GM23338 (cell line): ENCODE measurements around the gene MYO3B. TPM values are rescaled to one million over a fixed set of nuclear protein-coding genes. Genes with fewer than 3 reads are reported as not detected.

Experiments used
- ATAC-seq: fragments of 200-7000 bp; cut with Tn5 transposase; 3 replicates; pipeline ENCODE4 v1.9.1; 2020
- DNase-seq: peaks from one replicate; pipeline ENCODE4 v3.0.0-alpha.2; 2015; ENCODE audit warnings: low spot score
- H2AFZ ChIP-seq: fragments of 200-600 bp; sonication (generic); 2 replicates; pipeline ENCODE4 v1.8.0; 2016; ENCODE audit warnings: antibody characterized with exemption, mild to moderate bottlenecking, moderate library complexity
- H3F3A ChIP-seq: fragments of 200-600 bp; sonication (generic); replicated peaks from 2 replicates; pipeline ENCODE4 v1.8.0; 2017; ENCODE audit warnings: antibody characterized with exemption, mixed run types, low read depth
- H3K27ac ChIP-seq: fragments of 200-600 bp; sonication (generic); 2 replicates; pipeline ENCODE4 v1.6.1; 2016; ENCODE audit warnings: low read depth
- H3K27me3 ChIP-seq: fragments of 200-600 bp; sonication (generic); 2 replicates; pipeline ENCODE4 v1.8.0; 2016; ENCODE audit warnings: mild to moderate bottlenecking, mixed run types, moderate library complexity; ENCODE audit not compliant: insufficient read depth
- H3K36me3 ChIP-seq: fragments of 200-600 bp; sonication (generic); 2 replicates; pipeline ENCODE4 v1.8.0; 2016; ENCODE audit warnings: mild to moderate bottlenecking; ENCODE audit not compliant: insufficient read depth
- H3K4me1 ChIP-seq: fragments of 200-600 bp; sonication (generic); 2 replicates; pipeline ENCODE4 v1.8.0; 2016; ENCODE audit warnings: mild to moderate bottlenecking, moderate library complexity; ENCODE audit not compliant: insufficient read depth
- H3K4me2 ChIP-seq: fragments of 200-600 bp; sonication (generic); 2 replicates; pipeline ENCODE4 v1.7.1; 2017; ENCODE audit warnings: mixed run types
- H3K4me3 ChIP-seq: fragments of 200-600 bp; sonication (generic); 2 replicates; pipeline ENCODE4 v1.6.1; 2016; ENCODE audit warnings: mixed run types
- H3K79me2 ChIP-seq: fragments of 200-600 bp; sonication (generic); replicated peaks from 2 replicates; pipeline ENCODE4 v1.8.0; 2017; ENCODE audit warnings: mild to moderate bottlenecking; ENCODE audit not compliant: insufficient read depth
- H3K9me2 ChIP-seq: fragments of 200-600 bp; sonication (generic); 2 replicates; pipeline ENCODE4 v1.8.0; 2017; ENCODE audit not compliant: insufficient read depth
- H4K20me1 ChIP-seq: fragments of 200-600 bp; sonication (generic); replicated peaks from 2 replicates; pipeline ENCODE4 v1.8.0; 2017; ENCODE audit warnings: mild to moderate bottlenecking; ENCODE audit not compliant: insufficient read depth
- H3K27ac Mint-ChIP-seq: 2 replicates; pipeline ENCODE4 v1.8.0; 2020; ENCODE audit warnings: inconsistent platforms, mild to moderate bottlenecking, moderate library complexity, mixed read lengths
- H3K27me3 Mint-ChIP-seq: 3 replicates; pipeline ENCODE4 v1.8.0; 2022; ENCODE audit warnings: low read depth, mild to moderate bottlenecking, moderate library complexity, mixed read lengths, inconsistent platforms; ENCODE audit not compliant: insufficient read depth, poor library complexity
- H3K36me3 Mint-ChIP-seq: 3 replicates; pipeline ENCODE4 v1.8.0; 2021; ENCODE audit warnings: low read depth, mild to moderate bottlenecking, inconsistent platforms, moderate library complexity, mixed read lengths
- H3K4me1 Mint-ChIP-seq: 3 replicates; pipeline ENCODE4 v1.8.0; 2020; ENCODE audit warnings: mild to moderate bottlenecking, inconsistent platforms, mixed read lengths
- H3K4me3 Mint-ChIP-seq: 3 replicates; pipeline ENCODE4 v1.8.0; 2021; ENCODE audit warnings: moderate library complexity, mild to moderate bottlenecking, inconsistent platforms, mixed read lengths
- H3K9me3 Mint-ChIP-seq: 3 replicates; pipeline ENCODE4 v1.8.0; 2020; ENCODE audit warnings: moderate library complexity, mild to moderate bottlenecking, inconsistent platforms, mixed read lengths
- CREB1 ChIP-seq: fragments of 250-450 bp; sonication (Bioruptor Pico); IDR thresholded peaks from 2 replicates; pipeline ENCODE4 v1.5.0; 2020; ENCODE audit warnings: low read depth, mild to moderate bottlenecking, moderate library complexity
- EZH2 ChIP-seq: fragments of 200-600 bp; sonication (generic); IDR thresholded peaks from one replicate; pipeline ENCODE4 v1.8.0; 2017; ENCODE audit warnings: antibody characterized with exemption, mild to moderate bottlenecking, low read depth; ENCODE audit not compliant: unreplicated experiment
- EZH2phosphoT487 ChIP-seq: fragments of 200-600 bp; sonication (generic); IDR thresholded peaks from one replicate; pipeline ENCODE4 v1.8.1; 2018; ENCODE audit warnings: antibody characterized with exemption; ENCODE audit not compliant: unreplicated experiment
- JUNB ChIP-seq: IDR thresholded peaks from one replicate; pipeline ENCODE4 v1.6.1; 2016; ENCODE audit warnings: antibody characterized with exemption; ENCODE audit not compliant: unreplicated experiment
- NANOG ChIP-seq: IDR thresholded peaks from 2 replicates; pipeline ENCODE4 v1.6.1; 2016; ENCODE audit warnings: antibody characterized with exemption, borderline replicate concordance
- ZNF331 ChIP-seq: fragments of 250-450 bp; sonication (Bioruptor Pico); IDR thresholded peaks from 2 replicates; pipeline ENCODE4 v1.5.0; 2020; ENCODE audit warnings: low read depth, mild to moderate bottlenecking, moderate library complexity
- polyA plus RNA-seq: library from polyadenylated mRNA; unstranded; fragments of >200 nt; fragmentation: Nextera tagmentation; extraction: Ambion mirVana; gene quantifications from 2 replicates; pipeline ENCODE4 v1.2.1, GENCODE V29; 2016
- total RNA-seq: library from RNA; depleted of rRNA; stranded (reverse); fragments of >200 nt; shearing (Covaris generic); gene quantifications from 2 replicates; pipeline ENCODE4 v1.2.3, GENCODE V29; 2014
- TF ChIP-seq, protein P1 (sequence below), 2 experiments: fragments of 200-600 bp in 1 of 2; sonication (generic) in 1 of 2; conservative IDR thresholded peaks; 2 replicates each; pipeline versions ENCODE4 v1.5.1 to v1.6.1; 2016 to 2017; ENCODE audit warnings: antibody characterized with exemption in 2 of 2, low read depth in 2 of 2, mild to moderate bottlenecking in 2 of 2, moderate library complexity in 1 of 2
- TF ChIP-seq, protein P2 (sequence below): IDR thresholded peaks from one replicate; pipeline ENCODE4 v1.6.1; 2018; ENCODE audit warnings: antibody characterized with exemption; ENCODE audit not compliant: unreplicated experiment
- TF ChIP-seq, protein P3 (sequence below): IDR thresholded peaks from 2 replicates; pipeline ENCODE4 v1.6.1; 2016; ENCODE audit warnings: antibody characterized with exemption
- TF ChIP-seq, protein P4 (sequence below): fragments of 250-450 bp; sonication (Bioruptor Pico); IDR thresholded peaks from 2 replicates; pipeline ENCODE4 v1.5.0; 2020; ENCODE audit warnings: mild to moderate bottlenecking, moderate library complexity

MYO3B gene
- total and polyA plus RNA-seq, 2 experiments from 2014 or later, result 0.42 TPM; not detected in 1

DNA sequence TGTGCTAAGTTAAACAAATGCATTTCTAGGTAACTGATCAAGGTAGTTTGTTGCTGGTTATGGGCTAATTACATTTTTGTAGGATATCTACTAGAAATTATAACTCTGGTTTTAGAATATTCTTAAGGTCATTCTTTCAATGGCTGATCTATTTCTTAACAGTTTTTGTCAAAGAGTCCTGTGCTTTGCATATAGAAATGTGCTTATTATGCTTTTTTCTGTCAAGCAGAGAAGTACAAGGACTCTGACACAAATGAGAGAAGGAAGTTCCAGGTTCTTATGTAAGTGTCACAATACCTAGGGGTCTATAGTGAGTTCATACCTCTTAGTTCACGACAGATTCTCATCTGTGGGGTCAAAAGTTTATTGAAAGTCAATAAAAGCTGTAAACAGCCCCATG lies 88.4 kb downstream of the MYO3B start:
- Mint-ChIP-seq H3K9me3 (no peaks in the 10 kb centered on the region), H3K4me3 (no peak overlapping the region), H3K27me3 (no peaks in the 10 kb centered on the region), H3K27ac (no peak overlapping the region), H3K36me3 (no peaks in the 10 kb centered on the region), H3K4me1 (peaks cover 4% of the 10 kb centered on the region; the same call in 2 of the 3 replicates)
- no peak overlapping the region for H3K4me2 ChIP-seq
- H4K20me1 ChIP-seq, result no peaks in the 10 kb centered on the region
- H3K27me3 ChIP-seq, result no peaks in the 10 kb centered on the region
- ATAC-seq (no peak), DNase-seq (no peak)
- H3K9me2 ChIP-seq, result peaks cover 8% of the 10 kb centered on the region; the same call in 1 of the 2 replicates
- no peak overlapping the region for H3K4me3 ChIP-seq
- no peaks in the 10 kb centered on the region for H3K4me1 ChIP-seq
- H3K36me3 ChIP-seq, result no peaks in the 10 kb centered on the region
- no peaks in the 10 kb centered on the region for H3K79me2 ChIP-seq
- no peak overlapping the region for H3K27ac ChIP-seq
- H3F3A ChIP-seq, result no peaks in the 10 kb centered on the region
- TF ChIP-seq, protein P1, sequence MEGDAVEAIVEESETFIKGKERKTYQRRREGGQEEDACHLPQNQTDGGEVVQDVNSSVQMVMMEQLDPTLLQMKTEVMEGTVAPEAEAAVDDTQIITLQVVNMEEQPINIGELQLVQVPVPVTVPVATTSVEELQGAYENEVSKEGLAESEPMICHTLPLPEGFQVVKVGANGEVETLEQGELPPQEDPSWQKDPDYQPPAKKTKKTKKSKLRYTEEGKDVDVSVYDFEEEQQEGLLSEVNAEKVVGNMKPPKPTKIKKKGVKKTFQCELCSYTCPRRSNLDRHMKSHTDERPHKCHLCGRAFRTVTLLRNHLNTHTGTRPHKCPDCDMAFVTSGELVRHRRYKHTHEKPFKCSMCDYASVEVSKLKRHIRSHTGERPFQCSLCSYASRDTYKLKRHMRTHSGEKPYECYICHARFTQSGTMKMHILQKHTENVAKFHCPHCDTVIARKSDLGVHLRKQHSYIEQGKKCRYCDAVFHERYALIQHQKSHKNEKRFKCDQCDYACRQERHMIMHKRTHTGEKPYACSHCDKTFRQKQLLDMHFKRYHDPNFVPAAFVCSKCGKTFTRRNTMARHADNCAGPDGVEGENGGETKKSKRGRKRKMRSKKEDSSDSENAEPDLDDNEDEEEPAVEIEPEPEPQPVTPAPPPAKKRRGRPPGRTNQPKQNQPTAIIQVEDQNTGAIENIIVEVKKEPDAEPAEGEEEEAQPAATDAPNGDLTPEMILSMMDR (conservative IDR thresholded peaks at IDR 0.05; ENCODE audit: low read depth in 2 of 2), result no peak
- TF ChIP-seq EZH2phosphoT487 (no peak), EZH2 (no peak)
- TF ChIP-seq, protein P2, sequence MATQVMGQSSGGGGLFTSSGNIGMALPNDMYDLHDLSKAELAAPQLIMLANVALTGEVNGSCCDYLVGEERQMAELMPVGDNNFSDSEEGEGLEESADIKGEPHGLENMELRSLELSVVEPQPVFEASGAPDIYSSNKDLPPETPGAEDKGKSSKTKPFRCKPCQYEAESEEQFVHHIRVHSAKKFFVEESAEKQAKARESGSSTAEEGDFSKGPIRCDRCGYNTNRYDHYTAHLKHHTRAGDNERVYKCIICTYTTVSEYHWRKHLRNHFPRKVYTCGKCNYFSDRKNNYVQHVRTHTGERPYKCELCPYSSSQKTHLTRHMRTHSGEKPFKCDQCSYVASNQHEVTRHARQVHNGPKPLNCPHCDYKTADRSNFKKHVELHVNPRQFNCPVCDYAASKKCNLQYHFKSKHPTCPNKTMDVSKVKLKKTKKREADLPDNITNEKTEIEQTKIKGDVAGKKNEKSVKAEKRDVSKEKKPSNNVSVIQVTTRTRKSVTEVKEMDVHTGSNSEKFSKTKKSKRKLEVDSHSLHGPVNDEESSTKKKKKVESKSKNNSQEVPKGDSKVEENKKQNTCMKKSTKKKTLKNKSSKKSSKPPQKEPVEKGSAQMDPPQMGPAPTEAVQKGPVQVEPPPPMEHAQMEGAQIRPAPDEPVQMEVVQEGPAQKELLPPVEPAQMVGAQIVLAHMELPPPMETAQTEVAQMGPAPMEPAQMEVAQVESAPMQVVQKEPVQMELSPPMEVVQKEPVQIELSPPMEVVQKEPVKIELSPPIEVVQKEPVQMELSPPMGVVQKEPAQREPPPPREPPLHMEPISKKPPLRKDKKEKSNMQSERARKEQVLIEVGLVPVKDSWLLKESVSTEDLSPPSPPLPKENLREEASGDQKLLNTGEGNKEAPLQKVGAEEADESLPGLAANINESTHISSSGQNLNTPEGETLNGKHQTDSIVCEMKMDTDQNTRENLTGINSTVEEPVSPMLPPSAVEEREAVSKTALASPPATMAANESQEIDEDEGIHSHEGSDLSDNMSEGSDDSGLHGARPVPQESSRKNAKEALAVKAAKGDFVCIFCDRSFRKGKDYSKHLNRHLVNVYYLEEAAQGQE, result no peak
- TF ChIP-seq, protein P3, sequence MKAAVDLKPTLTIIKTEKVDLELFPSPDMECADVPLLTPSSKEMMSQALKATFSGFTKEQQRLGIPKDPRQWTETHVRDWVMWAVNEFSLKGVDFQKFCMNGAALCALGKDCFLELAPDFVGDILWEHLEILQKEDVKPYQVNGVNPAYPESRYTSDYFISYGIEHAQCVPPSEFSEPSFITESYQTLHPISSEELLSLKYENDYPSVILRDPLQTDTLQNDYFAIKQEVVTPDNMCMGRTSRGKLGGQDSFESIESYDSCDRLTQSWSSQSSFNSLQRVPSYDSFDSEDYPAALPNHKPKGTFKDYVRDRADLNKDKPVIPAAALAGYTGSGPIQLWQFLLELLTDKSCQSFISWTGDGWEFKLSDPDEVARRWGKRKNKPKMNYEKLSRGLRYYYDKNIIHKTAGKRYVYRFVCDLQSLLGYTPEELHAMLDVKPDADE, result no peak
- no peak overlapping the region for H2AFZ ChIP-seq

DNA sequence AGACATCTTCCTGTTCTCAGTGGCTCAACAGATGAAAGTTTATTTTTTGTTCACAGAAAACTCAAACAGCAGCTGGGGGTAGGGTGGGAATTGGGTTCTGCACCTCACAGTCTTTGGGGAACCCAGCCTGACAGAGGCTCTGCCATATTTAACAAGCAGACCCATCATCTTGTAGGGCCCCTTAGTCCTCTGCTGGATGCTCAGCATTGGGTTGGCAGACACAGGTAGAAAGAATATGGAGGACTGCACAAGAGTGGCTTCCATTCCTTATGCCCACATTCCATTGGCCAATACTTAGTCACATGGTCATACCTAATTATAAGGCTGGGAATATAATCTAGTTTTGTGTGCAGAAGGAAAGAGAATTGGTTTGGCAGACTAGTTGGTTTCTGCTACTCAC lies 89.1 kb downstream of the MYO3B start:
- H2AFZ ChIP-seq, result no peak overlapping the region
- H3K36me3 ChIP-seq, result no peaks in the 10 kb centered on the region
- no peaks in the 10 kb centered on the region for H4K20me1 ChIP-seq
- H3K4me1 Mint-ChIP-seq, result peaks cover 4% of the 10 kb centered on the region; the same call in 2 of the 3 replicates
- H3K4me3 ChIP-seq, result no peak overlapping the region
- H3K27ac Mint-ChIP-seq, result no peak overlapping the region
- no peak for DNase-seq
- H3K4me2 ChIP-seq, result no peak overlapping the region
- H3K79me2 ChIP-seq, result no peaks in the 10 kb centered on the region
- H3K4me3 Mint-ChIP-seq, result no peak overlapping the region
- no peak for ATAC-seq
- no peaks in the 10 kb centered on the region for H3K27me3 ChIP-seq
- no peaks in the 10 kb centered on the region for H3F3A ChIP-seq
- no peak overlapping the region for H3K27ac ChIP-seq
- H3K36me3 Mint-ChIP-seq, result no peaks in the 10 kb centered on the region
- H3K27me3 Mint-ChIP-seq, result no peaks in the 10 kb centered on the region
- H3K9me2 ChIP-seq, result peaks cover 8% of the 10 kb centered on the region; the same call in 1 of the 2 replicates
- H3K9me3 Mint-ChIP-seq, result no peaks in the 10 kb centered on the region
- H3K4me1 ChIP-seq, result no peaks in the 10 kb centered on the region
- TF ChIP-seq EZH2, result no peak
- no peak for TF ChIP-seq CREB1 (CRISPR knock-in tag)
- TF ChIP-seq, protein P4, sequence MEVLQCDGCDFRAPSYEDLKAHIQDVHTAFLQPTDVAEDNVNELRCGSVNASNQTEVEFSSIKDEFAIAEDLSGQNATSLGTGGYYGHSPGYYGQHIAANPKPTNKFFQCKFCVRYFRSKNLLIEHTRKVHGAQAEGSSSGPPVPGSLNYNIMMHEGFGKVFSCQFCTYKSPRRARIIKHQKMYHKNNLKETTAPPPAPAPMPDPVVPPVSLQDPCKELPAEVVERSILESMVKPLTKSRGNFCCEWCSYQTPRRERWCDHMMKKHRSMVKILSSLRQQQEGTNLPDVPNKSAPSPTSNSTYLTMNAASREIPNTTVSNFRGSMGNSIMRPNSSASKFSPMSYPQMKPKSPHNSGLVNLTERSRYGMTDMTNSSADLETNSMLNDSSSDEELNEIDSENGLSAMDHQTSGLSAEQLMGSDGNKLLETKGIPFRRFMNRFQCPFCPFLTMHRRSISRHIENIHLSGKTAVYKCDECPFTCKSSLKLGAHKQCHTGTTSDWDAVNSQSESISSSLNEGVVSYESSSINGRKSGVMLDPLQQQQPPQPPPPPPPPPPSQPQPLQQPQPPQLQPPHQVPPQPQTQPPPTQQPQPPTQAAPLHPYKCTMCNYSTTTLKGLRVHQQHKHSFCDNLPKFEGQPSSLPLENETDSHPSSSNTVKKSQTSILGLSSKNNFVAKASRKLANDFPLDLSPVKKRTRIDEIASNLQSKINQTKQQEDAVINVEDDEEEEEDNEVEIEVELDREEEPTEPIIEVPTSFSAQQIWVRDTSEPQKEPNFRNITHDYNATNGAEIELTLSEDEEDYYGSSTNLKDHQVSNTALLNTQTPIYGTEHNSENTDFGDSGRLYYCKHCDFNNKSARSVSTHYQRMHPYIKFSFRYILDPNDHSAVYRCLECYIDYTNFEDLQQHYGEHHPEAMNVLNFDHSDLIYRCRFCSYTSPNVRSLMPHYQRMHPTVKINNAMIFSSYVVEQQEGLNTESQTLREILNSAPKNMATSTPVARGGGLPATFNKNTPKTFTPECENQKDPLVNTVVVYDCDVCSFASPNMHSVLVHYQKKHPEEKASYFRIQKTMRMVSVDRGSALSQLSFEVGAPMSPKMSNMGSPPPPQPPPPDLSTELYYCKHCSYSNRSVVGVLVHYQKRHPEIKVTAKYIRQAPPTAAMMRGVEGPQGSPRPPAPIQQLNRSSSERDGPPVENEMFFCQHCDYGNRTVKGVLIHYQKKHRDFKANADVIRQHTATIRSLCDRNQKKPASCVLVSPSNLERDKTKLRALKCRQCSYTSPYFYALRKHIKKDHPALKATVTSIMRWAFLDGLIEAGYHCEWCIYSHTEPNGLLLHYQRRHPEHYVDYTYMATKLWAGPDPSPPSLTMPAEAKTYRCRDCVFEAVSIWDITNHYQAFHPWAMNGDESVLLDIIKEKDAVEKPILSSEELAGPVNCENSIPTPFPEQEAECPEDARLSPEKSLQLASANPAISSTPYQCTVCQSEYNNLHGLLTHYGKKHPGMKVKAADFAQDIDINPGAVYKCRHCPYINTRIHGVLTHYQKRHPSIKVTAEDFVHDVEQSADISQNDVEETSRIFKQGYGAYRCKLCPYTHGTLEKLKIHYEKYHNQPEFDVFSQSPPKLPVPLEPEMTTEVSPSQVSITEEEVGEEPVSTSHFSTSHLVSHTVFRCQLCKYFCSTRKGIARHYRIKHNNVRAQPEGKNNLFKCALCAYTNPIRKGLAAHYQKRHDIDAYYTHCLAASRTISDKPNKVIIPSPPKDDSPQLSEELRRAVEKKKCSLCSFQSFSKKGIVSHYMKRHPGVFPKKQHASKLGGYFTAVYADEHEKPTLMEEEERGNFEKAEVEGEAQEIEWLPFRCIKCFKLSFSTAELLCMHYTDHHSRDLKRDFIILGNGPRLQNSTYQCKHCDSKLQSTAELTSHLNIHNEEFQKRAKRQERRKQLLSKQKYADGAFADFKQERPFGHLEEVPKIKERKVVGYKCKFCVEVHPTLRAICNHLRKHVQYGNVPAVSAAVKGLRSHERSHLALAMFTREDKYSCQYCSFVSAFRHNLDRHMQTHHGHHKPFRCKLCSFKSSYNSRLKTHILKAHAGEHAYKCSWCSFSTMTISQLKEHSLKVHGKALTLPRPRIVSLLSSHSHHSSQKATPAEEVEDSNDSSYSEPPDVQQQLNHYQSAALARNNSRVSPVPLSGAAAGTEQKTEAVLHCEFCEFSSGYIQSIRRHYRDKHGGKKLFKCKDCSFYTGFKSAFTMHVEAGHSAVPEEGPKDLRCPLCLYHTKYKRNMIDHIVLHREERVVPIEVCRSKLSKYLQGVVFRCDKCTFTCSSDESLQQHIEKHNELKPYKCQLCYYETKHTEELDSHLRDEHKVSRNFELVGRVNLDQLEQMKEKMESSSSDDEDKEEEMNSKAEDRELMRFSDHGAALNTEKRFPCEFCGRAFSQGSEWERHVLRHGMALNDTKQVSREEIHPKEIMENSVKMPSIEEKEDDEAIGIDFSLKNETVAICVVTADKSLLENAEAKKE, result no peak
- no peak for TF ChIP-seq NANOG
- TF ChIP-seq ZNF331 (CRISPR knock-in tag), result no peak
- no peak for TF ChIP-seq JUNB
